ENCODE results near the gene UNC13B. TPM values are rescaled to one million over a fixed set of nuclear protein-coding genes. Genes with fewer than 3 reads are reported as not detected.

The UNC13B gene
- total and polyA plus RNA-seq, 2 of the 8 experiments (the other 6 are each of a cell fraction or from before 2014, with no cell fraction given): 23.1 to 51.7 TPM

- no peak overlapping the region for H3K14ac ChIP-seq (ENCODE audit: insufficient read length)
- no peak overlapping the region for H3K27ac ChIP-seq (ENCODE audit: low read depth, low read length)
- no peaks in the 10 kb centered on the region for H3K79me2 ChIP-seq (ENCODE audit: control insufficient read depth in 1 of 2, insufficient read depth in 2 of 2, low read length in 2 of 2)
- H3K18ac ChIP-seq (ENCODE audit: extremely low read depth, low read length): no peak overlapping the region
- H3K4me3 ChIP-seq (ENCODE audit: extremely low read depth in 1 of 4, insufficient read depth in 2 of 4, low read depth in 3 of 4, low read length in 4 of 4): no peak overlapping the region
- H4K91ac ChIP-seq (replicated peaks; ENCODE audit: insufficient read length, low read length): no peak overlapping the region
- no peaks in the 10 kb centered on the region for H3K9me3 ChIP-seq (ENCODE audit: insufficient read depth in 2 of 2, low read depth in 1 of 2, low read length in 1 of 2)
- no peak overlapping the region for H4K8ac ChIP-seq (ENCODE audit: extremely low read depth, insufficient read depth, low read length)
- POLR2A ChIA-PET (ENCODE audit: partially characterized antibody): interaction anchor here (1.1 kb wide), 1 partner anchor 12 kb away, joined by 3 read pairs; no protein-coding TSS in a partner anchor
- H3K27me3 ChIP-seq (replicated peaks in 1 of 4; ENCODE audit: control insufficient read depth in 3 of 4, extremely low read depth in 1 of 4, insufficient read depth in 3 of 4, low read length in 3 of 4): no peaks in the 10 kb centered on the region
- CTCF ChIA-PET (ENCODE audit: partially characterized antibody): interaction anchor here (0.6 to 3.5 kb wide), 4 partner anchors 9 to 612 kb away, joined by 3 to 13 read pairs (median 4); no protein-coding TSS in a partner anchor
- H3K56ac ChIP-seq (replicated peaks; ENCODE audit: insufficient read length, low read depth, low read length): no peak overlapping the region
- H2AK5ac ChIP-seq (ENCODE audit: low read depth, low read length): no peak overlapping the region
- H2BK5ac ChIP-seq (ENCODE audit: low read depth, low read length): 0 out of 2 replicates have a peak overlapping the region, but pooled peaks have one; percentile 17
- no peaks in the 10 kb centered on the region for H3K36me3 ChIP-seq (ENCODE audit: control insufficient read depth in 2 of 4, insufficient read depth in 4 of 4, low read length in 3 of 4)
- H3K9ac ChIP-seq (replicated peaks in 1 of 4; ENCODE audit: extremely low read depth in 1 of 4, low read depth in 3 of 4, low read length in 3 of 4): no peak overlapping the region; a peak in 1 of 7 replicates
- H4K20me1 ChIP-seq (replicated peaks in 1 of 2; ENCODE audit: control insufficient read depth in 1 of 2, insufficient read depth in 2 of 2, low read length in 2 of 2): peaks cover 3 to 4% of the 10 kb centered on the region in 2 experiments
- H2BK20ac ChIP-seq (ENCODE audit: low read length): no peak overlapping the region
- no peaks in the 10 kb centered on the region; the same call in none of the 2 replicates for H3K79me1 ChIP-seq (ENCODE audit: low read depth, low read length)
- FAIRE-seq (no peak), DNase-seq (ENCODE audit: low read depth in 1 of 2, low spot score in 2 of 2) (no peak)
- H3K23ac ChIP-seq (ENCODE audit: insufficient read length): no peak overlapping the region
- peaks cover 0 to 4% (median 0%) of the 10 kb centered on the region in 4 experiments; a peak in 3 of 7 replicates for H3K4me1 ChIP-seq (replicated peaks in 1 of 4; ENCODE audit: control insufficient read depth in 3 of 4, insufficient read depth in 4 of 4, low read length in 3 of 4)
- no peak overlapping the region; a peak in 1 of 4 replicates for H3K4me2 ChIP-seq (ENCODE audit: insufficient read depth in 1 of 2, low read depth in 2 of 2, low read length in 2 of 2)
- TF ChIP-seq RAD21 (IDR thresholded peaks at IDR 0.05 in 1 of 2, conservative IDR thresholded peaks at IDR 0.05 in 1 of 2; ENCODE audit: low read depth in 2 of 2, low read length in 2 of 2): no peak
- TF ChIP-seq KDM5A (IDR thresholded peaks at IDR 0.05; ENCODE audit: low read length): no peak
- no peak for TF ChIP-seq BACH1 (IDR thresholded peaks at IDR 0.05; ENCODE audit: low read length)
- TF ChIP-seq NRF1 (IDR thresholded peaks at IDR 0.05; ENCODE audit: low read depth, low read length): no peak
- no peak for TF ChIP-seq TEAD4 (IDR thresholded peaks at IDR 0.05; ENCODE audit: low read depth, low read length)
- no peak for TF ChIP-seq POLR2AphosphoS5 (IDR thresholded peaks at IDR 0.05; ENCODE audit: low read depth, low read length)
- H3K23me2 ChIP-seq (ENCODE audit: low read depth, low read length): no peaks in the 10 kb centered on the region
- no peak overlapping the region for H4K5ac ChIP-seq (ENCODE audit: insufficient read length, low read depth, low read length)
- no peak overlapping the region for H2BK12ac ChIP-seq (ENCODE audit: low read depth, low read length)
- WGBS, 2 experiments (ENCODE audit: extremely low coverage in 1 of 2, insufficient coverage in 1 of 2, insufficient read length in 1 of 2, insufficient replicate concordance in 2 of 2, low coverage in 1 of 2, low lambda C conversion rate in 2 of 2, missing lambda C conversion rate in 1 of 2): 57% methylated on average over 5 of the region's 5 CpGs; no CpG with 5 or more reads in 1 of the 2 experiments
- H3K4ac ChIP-seq (replicated peaks; ENCODE audit: insufficient read length, low read depth, low read length): no peak overlapping the region
- no peak overlapping the region for H2BK120ac ChIP-seq (replicated peaks; ENCODE audit: low read depth, low read length)
- no peak overlapping the region for H2BK15ac ChIP-seq (ENCODE audit: low read length)
- H2AFZ ChIP-seq (ENCODE audit: low read length): no peak overlapping the region
Measured at GRCh38 chr9:35341585-35341984, 179.8 kb downstream of the UNC13B start.
